NCI-H345 (cell line): Measurements from ENCODE around the gene DIAPH2.

Source experiments
- DNase-seq: peaks from one replicate; lab custom pipeline; 2025; lab: John Stamatoyannopoulos, UW

The DIAPH2 gene

GRCh38 chrX:97594646-97595224 lies 910.1 kb downstream of the DIAPH2 start:
- DNase-seq: no peak

GRCh38 chrX:97597954-97598353 lies 913.3 kb downstream of the DIAPH2 start:
- DNase-seq: no peak

- DNase-seq: no peak
Observed at GRCh38 chrX:97602465-97603258, 918.0 kb downstream of the DIAPH2 start.

- DNase-seq: no peak
Observed at GRCh38 chrX:97605271-97605670, 920.6 kb downstream of the DIAPH2 start.

- DNase-seq: no peak
Observed at GRCh38 chrX:97609357-97609756, 924.7 kb downstream of the DIAPH2 start.

DNA sequence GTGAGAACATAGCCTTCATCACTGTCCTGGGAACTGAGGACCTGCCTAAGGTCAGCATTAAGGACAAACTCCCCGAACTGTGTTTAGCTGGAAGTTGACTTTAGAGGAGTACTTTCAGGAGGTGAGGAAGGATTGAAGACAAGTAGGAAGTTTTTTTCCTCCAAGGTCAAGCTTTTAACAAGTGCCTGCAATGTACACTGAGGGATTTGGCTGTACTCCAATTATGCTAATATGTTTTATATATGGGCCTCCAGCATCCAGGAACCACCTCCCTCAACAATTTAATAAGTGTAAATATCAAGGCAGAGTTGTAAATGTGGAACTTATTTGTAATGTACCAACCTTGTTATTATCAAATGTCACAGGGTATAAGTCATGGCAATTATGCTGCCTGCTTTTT lies 925.3 kb downstream of the DIAPH2 start:
- peak; percentile 1 for DNase-seq

DNA sequence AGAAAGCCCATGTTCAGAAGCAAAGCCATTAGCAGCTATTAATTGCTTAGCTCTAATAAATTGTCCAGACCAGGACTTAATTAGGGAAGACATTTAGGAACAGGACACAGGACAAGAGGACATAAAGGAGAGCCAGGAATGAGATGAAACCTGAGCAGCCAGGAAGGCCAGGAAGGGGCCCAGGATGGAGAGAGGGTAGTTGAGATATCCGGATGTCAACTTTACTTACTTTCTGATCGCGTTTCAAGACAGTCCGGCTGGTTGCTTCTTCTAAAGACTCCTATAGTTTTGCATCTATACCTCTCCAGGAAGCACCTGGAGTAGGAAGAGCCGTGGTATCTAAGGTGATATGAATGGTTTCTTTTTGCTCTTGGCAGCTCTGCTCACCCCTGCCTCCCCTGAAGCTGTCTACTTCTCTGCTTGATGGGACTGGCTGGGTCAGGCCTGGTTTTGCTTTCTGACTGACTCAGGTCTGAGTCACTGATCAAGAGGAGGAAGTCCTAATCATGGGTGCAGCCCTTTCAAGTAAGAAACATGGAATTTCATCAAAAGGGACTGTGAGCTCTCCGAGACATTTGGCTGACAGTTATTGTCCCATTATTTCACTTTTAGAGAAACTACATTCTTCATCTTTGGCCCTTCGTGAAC lies 932.4 kb downstream of the DIAPH2 start:
- DNase-seq: no peak

GRCh38 chrX:97619499-97619898 lies 934.9 kb downstream of the DIAPH2 start:
- no peak for DNase-seq

DNA sequence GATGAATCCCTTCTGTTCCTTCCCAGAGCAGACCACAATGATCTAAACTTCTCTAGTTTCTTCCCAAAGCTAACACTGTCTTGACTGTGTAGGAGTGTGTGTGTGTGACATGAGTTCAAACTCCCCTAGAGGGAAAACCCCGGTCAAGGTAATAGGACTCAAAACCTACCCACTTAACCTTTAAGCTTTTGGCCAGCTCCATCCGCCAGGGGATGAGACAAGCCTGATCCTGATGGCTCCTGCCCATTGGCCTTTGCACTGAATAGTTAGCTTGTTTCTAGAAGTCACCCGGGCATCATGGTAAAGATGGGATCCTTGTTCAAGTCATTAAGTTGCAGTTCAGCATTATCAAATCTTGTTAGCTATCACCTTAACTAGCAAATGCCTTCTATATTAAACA lies 937.5 kb downstream of the DIAPH2 start:
- no peak for DNase-seq

- no peak for DNase-seq
Observed at GRCh38 chrX:97628326-97628725, 943.7 kb downstream of the DIAPH2 start.

DNA sequence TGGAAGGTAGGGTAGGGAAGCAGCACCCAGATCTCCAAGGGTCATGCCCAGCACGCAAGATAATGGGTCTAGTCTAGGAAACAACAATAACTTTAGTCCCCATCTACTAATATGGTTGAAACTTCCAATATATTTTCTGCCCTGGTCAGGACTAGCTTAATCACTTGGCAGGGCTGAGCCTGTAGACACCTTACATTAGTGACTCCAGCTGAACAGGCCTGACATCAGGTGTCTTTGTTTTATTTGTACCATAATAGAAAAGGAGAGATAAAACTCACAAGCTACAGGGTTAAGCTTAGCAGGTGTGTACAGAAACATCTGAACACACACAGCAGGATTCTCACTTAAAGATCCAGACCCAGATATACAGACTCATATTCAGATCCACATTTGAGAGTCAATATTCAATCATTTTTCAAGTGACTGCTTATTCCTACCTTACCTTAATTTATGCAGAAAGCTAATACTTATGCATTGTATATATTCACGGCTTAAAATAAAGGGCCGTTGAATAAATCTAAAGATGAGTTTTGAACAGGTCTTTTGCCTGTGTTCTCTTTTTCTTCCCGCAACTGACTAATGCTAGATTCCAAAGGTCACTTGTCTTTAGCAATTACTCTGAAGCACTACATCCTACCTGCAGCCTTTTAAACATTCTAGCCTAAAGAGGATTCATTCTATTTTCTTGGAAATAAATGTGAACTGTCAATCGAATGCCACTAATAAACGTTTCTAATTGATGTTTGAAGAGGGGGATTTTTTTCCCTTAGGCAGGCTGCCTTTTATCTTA lies 944.4 kb downstream of the DIAPH2 start:
- DNase-seq: no peak

DNA sequence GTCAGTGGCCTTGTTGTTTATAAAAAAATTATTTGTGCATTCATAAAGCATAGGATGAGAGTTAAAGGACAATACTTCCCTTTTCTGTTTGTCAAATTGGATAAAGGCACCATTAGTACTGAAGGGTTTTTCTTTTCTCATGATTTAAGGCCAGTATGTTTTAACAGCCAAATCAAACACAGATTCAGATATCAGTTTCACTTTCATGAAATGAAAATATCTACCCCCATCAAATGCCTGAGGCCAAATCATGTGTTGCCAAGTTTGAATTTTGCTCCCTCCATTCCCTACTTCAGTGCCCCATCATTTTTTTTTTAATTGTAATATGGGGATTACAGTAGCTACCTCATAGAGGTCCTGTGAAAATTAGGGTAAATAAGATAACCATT lies 944.9 kb downstream of the DIAPH2 start:
- peak; percentile 15 for DNase-seq

- DNase-seq: no peak
Observed at GRCh38 chrX:97633798-97634197, 949.2 kb downstream of the DIAPH2 start.

DNA sequence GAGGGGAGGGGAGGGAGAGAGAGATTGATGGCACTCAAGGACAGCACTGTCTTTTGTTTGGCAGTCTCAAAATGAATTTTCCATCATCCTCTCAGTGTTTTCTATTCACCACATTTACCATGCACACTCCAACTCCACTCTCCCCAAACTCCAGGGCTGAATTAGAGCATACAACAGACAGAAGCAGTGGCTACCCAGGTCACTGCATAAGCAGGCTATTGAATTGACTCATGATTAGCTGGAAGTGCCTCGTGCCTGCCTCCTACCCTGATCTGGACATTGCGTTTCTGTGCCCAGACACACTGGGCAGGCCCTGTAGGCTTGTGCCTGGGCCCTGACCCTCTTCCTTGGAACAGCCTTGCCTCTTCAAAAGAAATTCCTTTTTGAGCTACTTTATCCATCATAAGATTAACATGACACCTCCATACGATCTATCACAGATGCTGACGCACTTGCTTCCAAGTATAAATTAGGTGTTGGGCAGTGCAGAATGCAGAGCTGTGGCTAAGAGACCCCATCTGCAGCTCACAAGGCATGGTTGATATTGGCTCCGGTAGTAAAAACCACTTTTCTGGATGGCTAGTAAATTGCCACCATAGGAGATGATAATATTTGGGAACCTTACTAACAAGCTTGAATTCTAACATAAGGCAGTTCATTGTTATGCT lies 952.0 kb downstream of the DIAPH2 start:
- DNase-seq: peak; percentile 21

DNA sequence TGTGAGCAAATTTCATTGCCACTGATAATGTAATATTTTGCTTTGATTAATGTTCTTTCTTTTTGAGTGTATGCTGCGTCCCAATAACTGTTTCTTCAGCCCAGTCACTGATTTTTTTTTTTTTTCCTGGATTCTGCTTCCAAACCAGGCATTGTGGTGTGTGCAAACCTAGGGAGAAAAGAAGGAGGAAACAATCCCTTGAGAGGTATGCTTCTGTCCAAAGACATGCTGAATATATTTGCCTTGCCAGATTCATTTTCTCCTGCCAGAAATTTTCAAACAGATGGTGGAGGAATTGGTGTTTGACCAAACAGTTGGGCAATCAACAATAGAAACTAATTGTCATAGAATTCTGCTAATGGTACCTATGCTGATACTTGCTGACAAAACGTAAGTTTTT lies 952.6 kb downstream of the DIAPH2 start:
- no peak for DNase-seq

GRCh38 chrX:97638621-97639020 lies 954.0 kb downstream of the DIAPH2 start:
- no peak for DNase-seq

DNA sequence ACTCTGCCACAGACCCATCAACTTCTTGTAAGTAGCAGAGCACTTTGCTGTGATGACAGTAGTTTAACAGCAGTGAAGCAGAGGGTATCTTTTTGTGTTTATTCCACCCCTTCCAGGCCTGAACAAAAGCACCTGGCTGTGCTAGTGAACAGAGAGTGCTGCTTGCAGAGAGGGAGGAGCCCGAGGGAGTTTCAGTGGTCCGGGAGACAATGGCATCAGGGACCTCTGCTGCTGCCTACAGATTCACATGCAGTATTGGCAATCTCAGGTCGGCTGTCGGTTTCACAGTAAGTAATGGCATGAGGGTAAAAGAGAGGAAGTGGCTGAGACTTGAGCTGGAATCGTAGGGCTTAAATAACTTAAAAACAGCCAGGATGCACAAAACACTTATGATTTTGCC lies 954.9 kb downstream of the DIAPH2 start:
- peak; percentile 69 for DNase-seq
